H9 (cell line): ENCODE data around the gene MRPL2. TPM values are rescaled to one million over a fixed set of nuclear protein-coding genes. Genes with fewer than 3 reads are reported as not detected.

Source experiments
- DNase-seq: peaks from one replicate; pipeline ENCODE4 v3.0.0-alpha.2; 2017
- H2AFZ ChIP-seq: one replicate; pipeline ENCODE4 v1.6.1; 2013; ENCODE audit warnings: mild to moderate bottlenecking, low read length, control low read depth, moderate library complexity
- H2AK5ac ChIP-seq: 2 replicates; pipeline ENCODE4 v1.6.1; 2013; ENCODE audit warnings: low read length, control low read depth, mixed read lengths; ENCODE audit not compliant: insufficient read length
- H2BK120ac ChIP-seq: one replicate; pipeline ENCODE4 v1.6.1; 2013; ENCODE audit warnings: low read depth, mild to moderate bottlenecking, low read length, control low read depth, inconsistent platforms; ENCODE audit not compliant: poor library complexity, severe bottlenecking
- H2BK12ac ChIP-seq: 2 replicates; pipeline ENCODE4 v1.6.1; 2013; ENCODE audit warnings: low read length, control low read depth, mixed read lengths, low read depth; ENCODE audit not compliant: insufficient read length
- H2BK15ac ChIP-seq: 2 replicates; pipeline ENCODE4 v1.6.1; 2013; ENCODE audit warnings: low read depth, low read length, control low read depth
- H2BK20ac ChIP-seq: one replicate; pipeline ENCODE4 v1.6.1; 2013; ENCODE audit warnings: low read depth, mild to moderate bottlenecking, low read length, control low read depth, inconsistent platforms; ENCODE audit not compliant: poor library complexity, severe bottlenecking
- H2BK5ac ChIP-seq: 2 replicates; pipeline ENCODE4 v1.6.1; 2013; ENCODE audit warnings: low read length, control low read depth, mixed read lengths; ENCODE audit not compliant: insufficient read length
- H3K14ac ChIP-seq: 2 replicates; pipeline ENCODE4 v1.6.1; 2013; ENCODE audit warnings: low read length, control low read depth; ENCODE audit not compliant: insufficient read depth
- H3K18ac ChIP-seq: 2 replicates; pipeline ENCODE4 v1.6.1; 2013; ENCODE audit warnings: low read depth, mild to moderate bottlenecking, mixed read lengths, low read length, control low read depth; ENCODE audit not compliant: insufficient read length
- H3K23ac ChIP-seq: 2 replicates; pipeline ENCODE4 v1.6.1; 2013; ENCODE audit warnings: low read length, control low read depth, mixed read lengths, low read depth; ENCODE audit not compliant: insufficient read length
- H3K23me2 ChIP-seq: 2 replicates; pipeline ENCODE4 v1.6.1; 2013; ENCODE audit warnings: low read depth, mild to moderate bottlenecking, mixed read lengths, low read length, control low read depth; ENCODE audit not compliant: insufficient read length, poor library complexity, severe bottlenecking
- H3K27ac ChIP-seq: 2 replicates; pipeline ENCODE4 v1.5.1; 2013; ENCODE audit warnings: low read length, control low read depth, mixed read lengths, low read depth; ENCODE audit not compliant: insufficient read length
- H3K27me3 ChIP-seq: 2 replicates; pipeline ENCODE4 v1.6.1; 2013; ENCODE audit warnings: low read length, control low read depth, inconsistent platforms; ENCODE audit not compliant: insufficient read depth
- H3K4ac ChIP-seq: 2 replicates; pipeline ENCODE4 v1.6.1; 2013; ENCODE audit warnings: low read depth, mild to moderate bottlenecking, control low read depth, inconsistent platforms, low read length, moderate library complexity
- H3K4me1 ChIP-seq: 2 replicates; pipeline ENCODE4 v1.6.1; 2013; ENCODE audit warnings: low read length, control low read depth, inconsistent platforms; ENCODE audit not compliant: insufficient read depth
- H3K4me2 ChIP-seq: 2 replicates; pipeline ENCODE4 v1.6.1; 2013; ENCODE audit warnings: low read length, control low read depth, mixed read lengths; ENCODE audit not compliant: insufficient read length, insufficient read depth
- H3K56ac ChIP-seq: 2 replicates; pipeline ENCODE4 v1.6.1; 2013; ENCODE audit warnings: low read depth, mild to moderate bottlenecking, mixed read lengths, low read length, control low read depth; ENCODE audit not compliant: insufficient read length
- H3K79me1 ChIP-seq: 2 replicates; pipeline ENCODE4 v1.6.1; 2013; ENCODE audit warnings: low read depth, mild to moderate bottlenecking, moderate library complexity, low read length, control low read depth, inconsistent platforms; ENCODE audit not compliant: insufficient read depth, poor library complexity, severe bottlenecking
- H3K79me2 ChIP-seq: 2 replicates; pipeline ENCODE4 v1.6.1; 2013; ENCODE audit warnings: low read length, control low read depth, inconsistent platforms; ENCODE audit not compliant: insufficient read depth
- H3K9ac ChIP-seq: 2 replicates; pipeline ENCODE4 v1.6.1; 2013; ENCODE audit warnings: low read length, control low read depth, mixed read lengths; ENCODE audit not compliant: insufficient read length; ENCODE audit errors: extremely low read depth
- H3K9me3 ChIP-seq: one replicate; pipeline ENCODE4 v1.6.1; 2013; ENCODE audit warnings: low read depth, low read length, inconsistent platforms; ENCODE audit not compliant: control insufficient read depth
- H3T11ph ChIP-seq: one replicate; pipeline ENCODE4 v1.6.1; 2013; ENCODE audit warnings: mild to moderate bottlenecking, low read length, control low read depth, inconsistent platforms
- H4K20me1 ChIP-seq: one replicate; pipeline ENCODE4 v1.6.1; 2013; ENCODE audit not compliant: control insufficient read depth, insufficient read length, insufficient read depth
- H4K5ac ChIP-seq: 2 replicates; pipeline ENCODE4 v1.6.1; 2013; ENCODE audit warnings: low read depth, mild to moderate bottlenecking, mixed read lengths, low read length, control low read depth; ENCODE audit not compliant: insufficient read length
- H4K8ac ChIP-seq: replicated peaks from 2 replicates; pipeline ENCODE4 v1.6.1; 2013; ENCODE audit warnings: low read length, control low read depth, mixed read lengths, low read depth; ENCODE audit not compliant: insufficient read length
- H4K91ac ChIP-seq: 2 replicates; pipeline ENCODE4 v1.6.1; 2013; ENCODE audit warnings: low read depth, mild to moderate bottlenecking, moderate library complexity, mixed read lengths, low read length, control low read depth; ENCODE audit not compliant: insufficient read length
- H3K27ac Mint-ChIP-seq, 3 experiments: 2 replicates in 2 of 3; 3 replicates in 1 of 3; pipeline ENCODE4 v1.8.0; 2020 to 2021; ENCODE audit warnings: mixed read lengths in 3 of 3, mild to moderate bottlenecking in 1 of 3, moderate library complexity in 1 of 3
- H3K27me3 Mint-ChIP-seq: 2 replicates; pipeline ENCODE4 v1.8.0; 2021; ENCODE audit warnings: low read depth, mild to moderate bottlenecking, moderate library complexity, mixed read lengths
- H3K36me3 Mint-ChIP-seq, 3 experiments: 2 replicates in 2 of 3; 3 replicates in 1 of 3; pipeline ENCODE4 v1.8.0; 2020 to 2021; ENCODE audit warnings: low read depth in 3 of 3, mixed read lengths in 3 of 3; ENCODE audit not compliant: insufficient read depth in 1 of 3
- H3K4me1 Mint-ChIP-seq, 2 experiments: 2 replicates each; pipeline ENCODE4 v1.8.0; 2020; ENCODE audit warnings: mixed read lengths in 2 of 2
- H3K4me3 Mint-ChIP-seq, 2 experiments: 2 replicates in 1 of 2; 3 replicates in 1 of 2; pipeline ENCODE4 v1.8.0; 2020 to 2021; ENCODE audit warnings: mild to moderate bottlenecking in 2 of 2, mixed read lengths in 2 of 2, moderate library complexity in 1 of 2
- H3K9me3 Mint-ChIP-seq, 2 experiments: 2 replicates in 1 of 2; 3 replicates in 1 of 2; pipeline ENCODE4 v1.8.0; 2020; ENCODE audit warnings: mild to moderate bottlenecking in 2 of 2, mixed read lengths in 2 of 2, moderate library complexity in 1 of 2
- WGBS: extraction: QIAGEN DNeasy Blood & Tissue Kit; methylation state at CpG from one replicate; pipeline ENCODE4 v1.1.7; 2013; ENCODE audit warnings: missing lambda C conversion rate, low lambda C conversion rate, mixed read lengths; ENCODE audit not compliant: insufficient read length; ENCODE audit errors: extremely low coverage; 5-methylcytosine and 5-hydroxymethylcytosine counted together
- total RNA-seq: library from RNA; stranded (reverse); gene quantifications from 2 replicates; pipeline ENCODE4 v1.2.1, GENCODE V29; 2021
- TF ChIP-seq, protein P1 (sequence below): fragments of 200-600 bp; sonication (generic); conservative IDR thresholded peaks from 3 replicates; pipeline ENCODE4 v1.8.0; 2021; ENCODE audit warnings: antibody characterized with exemption, mild to moderate bottlenecking

Gene MRPL2
- total RNA-seq, 1 experiment from 2014 or later: 74.4 TPM

DNA sequence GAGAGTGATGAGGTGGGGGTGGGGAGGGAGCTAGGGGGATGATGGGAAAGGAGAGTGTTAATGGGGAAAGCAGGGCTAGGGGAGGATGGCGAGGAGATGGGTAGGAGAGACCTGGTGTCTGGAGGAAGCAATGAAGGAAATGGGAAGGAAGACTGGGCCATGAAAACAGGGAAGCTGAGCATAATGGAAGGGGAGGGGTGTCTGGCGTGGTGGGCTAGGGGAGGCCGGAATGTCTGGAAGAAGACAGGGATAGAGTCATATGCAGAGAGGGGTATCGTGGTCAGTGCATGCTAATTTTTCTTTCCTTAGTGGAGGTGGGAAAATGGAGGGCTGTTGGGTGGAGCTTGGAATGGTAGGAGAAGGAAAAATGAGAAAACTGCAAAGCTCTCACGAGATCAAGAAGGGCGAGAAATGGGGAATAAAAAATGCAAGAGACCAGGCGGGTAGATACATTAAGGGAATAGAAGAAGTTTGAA, 44.8 kb downstream of the MRPL2 start:
- H3K4me2 ChIP-seq: peak overlapping the region; percentile 99
- Mint-ChIP-seq H3K36me3 (peaks cover 33 to 69% (median 68%) of the 10 kb centered on the region in 3 experiments), H3K9me3 (no peaks in the 10 kb centered on the region; a peak in 1 of 5 replicates), H3K4me3 (peak overlapping the region; percentile 92 to 97), H3K4me1 (peaks cover 22 to 33% of the 10 kb centered on the region in 2 experiments), H3K27me3 (no peaks in the 10 kb centered on the region), H3K27ac (peak overlapping the region; percentile 56 to 88 (median 84); a peak in 6 of 7 replicates)
- H3K4me1 ChIP-seq: peaks cover 2% of the 10 kb centered on the region; the same call in 1 of the 2 replicates
- no peaks in the 10 kb centered on the region for H3K27me3 ChIP-seq
- H2BK5ac ChIP-seq: no peak overlapping the region
- H4K20me1 ChIP-seq: no peaks in the 10 kb centered on the region
- no peak overlapping the region for H3K56ac ChIP-seq
- H3K9ac ChIP-seq: peak overlapping the region; percentile 81
- no peaks in the 10 kb centered on the region for H3K79me1 ChIP-seq
- no peak overlapping the region for H2AK5ac ChIP-seq
- no peaks in the 10 kb centered on the region for H3K9me3 ChIP-seq
- no peak overlapping the region for H4K8ac ChIP-seq
- H3K23me2 ChIP-seq: peaks cover 6% of the 10 kb centered on the region
- peak overlapping the region; percentile 26; the same call in 1 of the 2 replicates for H3K14ac ChIP-seq
- peaks cover 11% of the 10 kb centered on the region; the same call in 1 of the 2 replicates for H3K79me2 ChIP-seq
- no peak overlapping the region for H2BK12ac ChIP-seq
- no peak overlapping the region for H2BK120ac ChIP-seq
- TF ChIP-seq, protein P1, sequence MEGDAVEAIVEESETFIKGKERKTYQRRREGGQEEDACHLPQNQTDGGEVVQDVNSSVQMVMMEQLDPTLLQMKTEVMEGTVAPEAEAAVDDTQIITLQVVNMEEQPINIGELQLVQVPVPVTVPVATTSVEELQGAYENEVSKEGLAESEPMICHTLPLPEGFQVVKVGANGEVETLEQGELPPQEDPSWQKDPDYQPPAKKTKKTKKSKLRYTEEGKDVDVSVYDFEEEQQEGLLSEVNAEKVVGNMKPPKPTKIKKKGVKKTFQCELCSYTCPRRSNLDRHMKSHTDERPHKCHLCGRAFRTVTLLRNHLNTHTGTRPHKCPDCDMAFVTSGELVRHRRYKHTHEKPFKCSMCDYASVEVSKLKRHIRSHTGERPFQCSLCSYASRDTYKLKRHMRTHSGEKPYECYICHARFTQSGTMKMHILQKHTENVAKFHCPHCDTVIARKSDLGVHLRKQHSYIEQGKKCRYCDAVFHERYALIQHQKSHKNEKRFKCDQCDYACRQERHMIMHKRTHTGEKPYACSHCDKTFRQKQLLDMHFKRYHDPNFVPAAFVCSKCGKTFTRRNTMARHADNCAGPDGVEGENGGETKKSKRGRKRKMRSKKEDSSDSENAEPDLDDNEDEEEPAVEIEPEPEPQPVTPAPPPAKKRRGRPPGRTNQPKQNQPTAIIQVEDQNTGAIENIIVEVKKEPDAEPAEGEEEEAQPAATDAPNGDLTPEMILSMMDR: no peak
- no peak overlapping the region for H2AFZ ChIP-seq
- no peak for DNase-seq
- H4K91ac ChIP-seq: no peak overlapping the region
- no peak overlapping the region for H3T11ph ChIP-seq
- no peak overlapping the region for H2BK20ac ChIP-seq
- no CpG with 5 or more reads among the region's 7 CpGs for WGBS
- H3K23ac ChIP-seq: no peak overlapping the region
- no peak overlapping the region for H2BK15ac ChIP-seq
- H3K18ac ChIP-seq: peak overlapping the region; percentile 39
- H4K5ac ChIP-seq: no peak overlapping the region
- H3K4ac ChIP-seq: no peak overlapping the region
- H3K27ac ChIP-seq: peak overlapping the region; percentile 9
